ENCODE measurements around the gene DCUN1D5. TPM values are rescaled to one million over a fixed set of nuclear protein-coding genes. Genes with fewer than 3 reads are reported as not detected.

The DCUN1D5 gene
- total and polyA plus RNA-seq, 4 donors, result 12.0 to 17.7 (median 15.1) TPM

- WGBS, result 38% methylated on average over 26 of the region's 26 CpGs
- no peaks in the 10 kb centered on the region for H3K36me3 ChIP-seq (ENCODE audit: control insufficient read depth in 4 of 4, insufficient read depth in 3 of 4, low read depth in 1 of 4, low read length in 3 of 4)
- H3K27me3 ChIP-seq (ENCODE audit: control insufficient read depth in 4 of 4, insufficient read depth in 4 of 4, low read length in 3 of 4), result no peaks in the 10 kb centered on the region
- no peak for DNase-seq (ENCODE audit: low spot score)
- peak overlapping the region in 1 of 2 donors; percentile 47 for H3K9ac ChIP-seq (ENCODE audit: low read depth in 1 of 2, low read length in 2 of 2)
- peaks cover 0 to 13% (median 5%) of the 10 kb centered on the region in 4 donors for H3K4me1 ChIP-seq (ENCODE audit: control insufficient read depth in 4 of 4, insufficient read depth in 4 of 4, low read length in 3 of 4)
- H3K9me3 ChIP-seq (ENCODE audit: control insufficient read depth in 4 of 4, low read length in 3 of 4), result peaks cover 0 to 3% (median 0%) of the 10 kb centered on the region in 4 donors
- peak overlapping the region; percentile 56 to 86 (median 74) for H3K4me3 ChIP-seq (ENCODE audit: low read depth in 1 of 3, low read length in 3 of 3)
- TF ChIP-seq CTCF (IDR thresholded peaks at IDR 0.05; ENCODE audit: low read depth, low read length, missing input control) (no peak), HNF4A (conservative IDR thresholded peaks at IDR 0.05) (no peak), RXRA (IDR thresholded peaks at IDR 0.05) (no peak), HNF4G (IDR thresholded peaks at IDR 0.05) (no peak), JUND (IDR thresholded peaks at IDR 0.05) (no peak), FOXA1 (IDR thresholded peaks at IDR 0.05) (no peak), FOXA2 (IDR thresholded peaks at IDR 0.05) (no peak)
- TF ChIP-seq, protein P1, sequence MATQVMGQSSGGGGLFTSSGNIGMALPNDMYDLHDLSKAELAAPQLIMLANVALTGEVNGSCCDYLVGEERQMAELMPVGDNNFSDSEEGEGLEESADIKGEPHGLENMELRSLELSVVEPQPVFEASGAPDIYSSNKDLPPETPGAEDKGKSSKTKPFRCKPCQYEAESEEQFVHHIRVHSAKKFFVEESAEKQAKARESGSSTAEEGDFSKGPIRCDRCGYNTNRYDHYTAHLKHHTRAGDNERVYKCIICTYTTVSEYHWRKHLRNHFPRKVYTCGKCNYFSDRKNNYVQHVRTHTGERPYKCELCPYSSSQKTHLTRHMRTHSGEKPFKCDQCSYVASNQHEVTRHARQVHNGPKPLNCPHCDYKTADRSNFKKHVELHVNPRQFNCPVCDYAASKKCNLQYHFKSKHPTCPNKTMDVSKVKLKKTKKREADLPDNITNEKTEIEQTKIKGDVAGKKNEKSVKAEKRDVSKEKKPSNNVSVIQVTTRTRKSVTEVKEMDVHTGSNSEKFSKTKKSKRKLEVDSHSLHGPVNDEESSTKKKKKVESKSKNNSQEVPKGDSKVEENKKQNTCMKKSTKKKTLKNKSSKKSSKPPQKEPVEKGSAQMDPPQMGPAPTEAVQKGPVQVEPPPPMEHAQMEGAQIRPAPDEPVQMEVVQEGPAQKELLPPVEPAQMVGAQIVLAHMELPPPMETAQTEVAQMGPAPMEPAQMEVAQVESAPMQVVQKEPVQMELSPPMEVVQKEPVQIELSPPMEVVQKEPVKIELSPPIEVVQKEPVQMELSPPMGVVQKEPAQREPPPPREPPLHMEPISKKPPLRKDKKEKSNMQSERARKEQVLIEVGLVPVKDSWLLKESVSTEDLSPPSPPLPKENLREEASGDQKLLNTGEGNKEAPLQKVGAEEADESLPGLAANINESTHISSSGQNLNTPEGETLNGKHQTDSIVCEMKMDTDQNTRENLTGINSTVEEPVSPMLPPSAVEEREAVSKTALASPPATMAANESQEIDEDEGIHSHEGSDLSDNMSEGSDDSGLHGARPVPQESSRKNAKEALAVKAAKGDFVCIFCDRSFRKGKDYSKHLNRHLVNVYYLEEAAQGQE (IDR thresholded peaks at IDR 0.05), result no peak
- peak overlapping the region in 1 of 2 donors; percentile 36 for H3K27ac ChIP-seq (ENCODE audit: low read depth in 1 of 2, low read length in 2 of 2)
Measured at GRCh38 chr11:103109818-103110388, 17.9 kb upstream of the DCUN1D5 start.

- H3K9me3 ChIP-seq (ENCODE audit: control insufficient read depth in 4 of 4, low read length in 3 of 4), result no peaks in the 10 kb centered on the region
- peak; percentile 79 for DNase-seq (ENCODE audit: low spot score)
- H3K27ac ChIP-seq (ENCODE audit: low read depth in 1 of 2, low read length in 2 of 2), result peak within 1 kb of the TSS; percentile 12 to 36
- peaks cover 0 to 13% (median 5%) of the 10 kb centered on the region in 4 donors for H3K4me1 ChIP-seq (ENCODE audit: control insufficient read depth in 4 of 4, insufficient read depth in 4 of 4, low read length in 3 of 4)
- H3K27me3 ChIP-seq (ENCODE audit: control insufficient read depth in 4 of 4, insufficient read depth in 4 of 4, low read length in 3 of 4), result peaks cover 0 to 3% (median 0%) of the 10 kb centered on the region in 4 donors
- H3K4me3 ChIP-seq (ENCODE audit: low read depth in 1 of 3, low read length in 3 of 3), result peak within 1 kb of the TSS; percentile 56 to 86 (median 74)
- 1% methylated on average over 53 of the region's 53 CpGs for WGBS
- no peaks in the 10 kb centered on the region for H3K36me3 ChIP-seq (ENCODE audit: control insufficient read depth in 4 of 4, insufficient read depth in 3 of 4, low read depth in 1 of 4, low read length in 3 of 4)
- H3K9ac ChIP-seq (ENCODE audit: low read depth in 1 of 2, low read length in 2 of 2), result peak within 1 kb of the TSS; percentile 47 to 81
- TF ChIP-seq, protein P2, sequence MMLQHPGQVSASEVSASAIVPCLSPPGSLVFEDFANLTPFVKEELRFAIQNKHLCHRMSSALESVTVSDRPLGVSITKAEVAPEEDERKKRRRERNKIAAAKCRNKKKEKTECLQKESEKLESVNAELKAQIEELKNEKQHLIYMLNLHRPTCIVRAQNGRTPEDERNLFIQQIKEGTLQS (IDR thresholded peaks at IDR 0.05), result no peak
- peak; percentile 26 to 55 for TF ChIP-seq RXRA (IDR thresholded peaks at IDR 0.05)
- no peak for TF ChIP-seq EGR1 (IDR thresholded peaks at IDR 0.05; ENCODE audit: low read depth in 2 of 2)
- no peak for TF ChIP-seq HNF4G (IDR thresholded peaks at IDR 0.05)
- no peak for TF ChIP-seq TAF1 (conservative IDR thresholded peaks at IDR 0.05)
- TF ChIP-seq HNF4A (conservative IDR thresholded peaks at IDR 0.05), result no peak
- TF ChIP-seq FOXA2 (IDR thresholded peaks at IDR 0.05), result peak; percentile 5
- TF ChIP-seq YY1 (IDR thresholded peaks at IDR 0.05), result peak; percentile 73
- TF ChIP-seq CTCF (IDR thresholded peaks at IDR 0.05; ENCODE audit: low read depth, low read length, missing input control), result peak; percentile 23
- peak; percentile 43 for TF ChIP-seq NR2F2 (IDR thresholded peaks at IDR 0.05)
- TF ChIP-seq FOXA1 (IDR thresholded peaks at IDR 0.05), result no peak
- peak; percentile 22 to 48 for TF ChIP-seq RAD21 (IDR thresholded peaks at IDR 0.05)
- TF ChIP-seq ZBTB33 (IDR thresholded peaks at IDR 0.05), result peak; percentile 33
- TF ChIP-seq, protein P3, sequence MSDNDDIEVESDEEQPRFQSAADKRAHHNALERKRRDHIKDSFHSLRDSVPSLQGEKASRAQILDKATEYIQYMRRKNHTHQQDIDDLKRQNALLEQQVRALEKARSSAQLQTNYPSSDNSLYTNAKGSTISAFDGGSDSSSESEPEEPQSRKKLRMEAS (IDR thresholded peaks at IDR 0.05), result peak; percentile 68
Measured at GRCh38 chr11:103108933-103109817, 17.2 kb upstream of the DCUN1D5 start, which contains the start of gene DYNC2H1. Gene DYNC2H1 (plus strand): TSS chr11:103109426. CDS start chr11:103109575, 149 bp downstream.
